ENCODE data around the gene UNC5B.
A peak's percentile ranks its signal among the peaks of the same experiment; 100 is the strongest.

The UNC5B gene

DNA sequence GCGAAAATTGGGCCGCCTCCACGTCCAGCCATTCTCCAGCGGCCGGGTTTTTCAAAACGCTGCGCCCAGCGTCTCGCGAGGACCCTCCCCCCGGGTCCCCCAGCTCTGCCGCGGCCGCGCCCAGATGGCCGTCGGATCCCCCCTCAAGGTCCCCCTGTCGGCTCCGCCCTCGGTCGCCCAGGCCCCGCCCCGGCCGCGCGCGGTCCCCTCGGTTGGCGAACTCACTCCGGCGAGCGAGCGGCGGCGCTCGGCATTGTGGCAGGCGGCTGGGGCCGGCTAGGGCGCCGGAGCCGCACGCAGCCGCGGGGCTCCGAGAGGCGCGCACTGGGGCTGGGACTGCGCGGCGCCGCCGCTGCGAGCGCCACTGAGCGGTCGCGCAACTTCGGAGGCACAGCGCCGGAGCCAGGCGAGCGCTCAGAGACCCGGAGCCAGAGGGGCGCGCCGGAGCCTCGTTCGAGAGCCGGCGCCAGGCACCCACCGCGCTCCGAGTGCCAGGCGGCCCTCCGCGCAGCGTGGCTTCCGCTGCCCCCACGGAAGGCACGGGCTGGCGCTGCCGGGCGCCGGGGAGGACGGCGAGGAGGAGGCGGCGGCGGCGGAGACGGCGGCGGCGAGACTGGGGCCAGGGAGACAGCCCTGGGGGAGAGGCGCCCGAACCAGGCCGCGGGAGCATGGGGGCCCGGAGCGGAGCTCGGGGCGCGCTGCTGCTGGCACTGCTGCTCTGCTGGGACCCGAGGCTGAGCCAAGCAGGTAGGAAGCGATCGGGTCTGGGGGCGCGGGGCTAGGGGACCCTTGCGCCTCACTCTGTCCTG, at the start of gene UNC5B:
TSS of gene UNC5B (plus strand) at position 253 of the 809 bp plus-strand sequence. CDS start at position 669, 416 bp downstream.
- DNase-seq (ENCODE audit: low read depth in 3 of 3), result peak; percentile 30 to 51 (median 38)

GRCh38 chr10:71173466-71173865, 38.9 kb upstream of the UNC5B start:
- DNase-seq (ENCODE audit: low read depth in 3 of 3), result no peak

GRCh38 chr10:71176661-71177060, 35.7 kb upstream of the UNC5B start:
- no peak for DNase-seq (ENCODE audit: low read depth in 3 of 3)

DNA sequence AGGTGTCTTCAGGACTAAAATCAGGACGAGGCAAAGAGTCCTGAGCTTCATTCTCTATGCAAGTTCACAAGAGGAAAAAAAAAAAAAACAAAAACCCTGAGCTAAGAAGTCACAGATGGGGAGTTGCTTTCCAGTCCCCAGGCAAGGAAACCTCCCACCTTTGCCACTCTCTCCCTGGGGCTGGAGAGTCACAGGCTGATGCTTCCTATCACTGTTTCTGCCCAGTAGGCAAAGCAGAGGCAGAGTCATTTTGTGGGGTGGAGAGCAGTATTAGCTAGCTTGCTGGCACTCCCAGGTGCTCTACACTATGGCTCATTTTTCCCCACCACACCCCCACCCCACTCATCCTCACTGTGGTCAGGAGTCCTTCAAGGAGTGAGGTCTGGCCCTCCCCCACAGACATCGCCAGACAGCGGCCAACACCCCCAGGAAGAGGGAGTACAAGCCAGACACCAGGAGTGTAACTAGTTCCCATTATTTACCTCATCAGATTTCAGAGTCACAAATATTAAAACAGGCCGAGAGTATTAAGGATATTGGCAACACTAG, 34.6 kb upstream of the UNC5B start:
- DNase-seq (ENCODE audit: low read depth in 3 of 3), result no peak

GRCh38 chr10:71178880-71179279, 33.5 kb upstream of the UNC5B start:
- DNase-seq (ENCODE audit: low read depth in 3 of 3), result no peak

DNA sequence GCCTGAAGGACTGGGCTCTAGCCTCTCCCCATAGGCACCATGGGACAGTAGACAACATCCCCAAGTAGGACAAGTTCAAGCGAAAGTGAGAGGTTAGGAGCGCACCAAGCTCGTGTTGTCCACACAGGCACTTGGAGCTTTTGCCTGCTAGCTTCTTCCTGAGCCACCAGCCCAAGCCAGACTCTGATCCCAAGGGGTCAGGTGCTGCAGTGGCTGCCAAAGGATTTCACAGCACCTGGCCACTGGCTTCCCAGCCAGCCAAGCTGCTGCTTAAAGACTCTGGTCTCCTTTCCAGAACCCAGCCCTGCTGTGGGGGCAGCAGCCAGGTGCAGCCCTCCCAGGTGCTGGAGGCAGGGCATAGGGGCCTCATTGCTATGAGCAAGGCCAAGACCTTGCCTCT, 33.0 kb upstream of the UNC5B start:
- no peak for DNase-seq (ENCODE audit: low read depth in 3 of 3)

- DNase-seq (ENCODE audit: low read depth in 3 of 3), result no peak
These were observed 27.9 kb upstream of the UNC5B start for GRCh38 chr10:71184421-71184820.

DNA sequence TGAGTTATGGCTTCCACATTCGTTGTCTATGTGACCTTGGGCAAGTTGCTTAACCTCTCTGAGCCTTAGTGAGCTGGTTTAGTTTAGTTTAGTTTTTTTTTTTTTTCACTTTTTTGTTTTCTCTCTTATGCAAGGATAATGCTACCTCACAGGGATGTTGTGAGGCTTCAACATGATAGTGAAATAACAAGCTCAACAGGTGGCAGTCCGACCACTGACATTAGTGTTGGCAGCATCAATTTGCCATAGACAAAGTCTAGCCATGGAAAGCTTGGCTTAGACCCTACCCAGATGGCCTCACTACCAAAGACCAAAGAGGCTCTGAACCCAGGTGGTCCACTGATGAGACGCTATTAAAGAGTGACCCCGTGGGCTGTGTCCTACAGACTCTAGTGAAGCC, 27.2 kb upstream of the UNC5B start:
- DNase-seq (ENCODE audit: low read depth in 3 of 3), result no peak

DNA sequence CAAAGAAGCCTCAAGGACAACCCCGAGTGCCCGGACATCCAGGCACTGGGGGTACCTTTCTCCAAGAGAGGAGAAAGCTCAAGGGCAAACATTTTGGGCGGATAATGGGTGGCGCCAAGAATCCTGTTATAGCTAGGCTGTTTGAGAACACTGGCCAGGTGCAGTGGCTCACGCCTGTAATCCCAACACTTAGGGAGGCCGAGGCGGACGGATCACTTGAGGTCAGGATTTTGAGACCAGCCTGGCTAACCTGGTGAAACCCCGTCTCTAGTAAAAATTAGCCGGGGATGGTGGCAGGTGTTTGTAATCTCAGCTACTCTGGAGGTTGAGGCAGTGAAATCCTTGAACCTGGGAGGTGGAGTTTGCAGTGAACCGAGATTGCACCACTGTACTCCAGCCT, 25.2 kb upstream of the UNC5B start:
- no peak for DNase-seq (ENCODE audit: low read depth in 3 of 3)

DNA sequence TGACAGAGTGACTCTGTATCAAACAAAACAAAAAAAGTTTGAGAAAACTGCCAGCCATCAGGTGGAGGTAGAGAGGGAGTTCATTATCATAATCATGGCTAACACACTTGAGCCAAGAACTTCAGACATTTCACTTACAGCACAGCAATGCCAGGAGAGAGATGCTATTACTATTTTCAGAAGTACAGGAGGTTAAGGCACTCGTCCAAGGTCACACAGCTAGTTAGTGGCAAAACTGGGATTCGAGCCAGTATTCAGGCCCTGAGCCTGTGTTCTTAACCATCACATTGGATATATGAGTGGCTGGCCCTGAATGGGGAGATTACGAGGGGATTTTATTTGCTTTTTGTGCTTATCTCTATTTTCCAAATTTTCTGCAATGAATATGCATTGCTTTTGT, 24.8 kb upstream of the UNC5B start:
- no peak for DNase-seq (ENCODE audit: low read depth in 3 of 3)

DNA sequence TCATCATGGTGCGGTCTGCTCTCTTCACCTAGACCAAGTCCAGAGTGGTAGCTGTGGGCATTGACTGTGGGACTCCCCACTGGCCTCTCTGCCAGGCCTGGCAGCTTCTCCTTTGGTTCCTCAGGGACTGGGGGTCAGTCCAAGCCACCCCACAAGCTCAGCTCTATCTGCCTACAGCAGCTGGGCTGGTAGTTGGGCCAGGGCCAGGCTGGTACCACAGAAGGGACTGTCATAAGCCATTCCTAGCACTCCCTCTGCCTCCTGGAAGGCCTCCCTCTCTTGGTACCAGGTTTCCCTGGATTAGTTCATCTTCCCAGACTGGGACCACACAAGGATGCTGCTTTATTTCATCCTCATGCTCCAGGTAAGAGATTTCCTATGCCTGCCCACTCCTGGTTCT, 24.2 kb upstream of the UNC5B start:
- DNase-seq (ENCODE audit: low read depth in 3 of 3), result no peak

DNA sequence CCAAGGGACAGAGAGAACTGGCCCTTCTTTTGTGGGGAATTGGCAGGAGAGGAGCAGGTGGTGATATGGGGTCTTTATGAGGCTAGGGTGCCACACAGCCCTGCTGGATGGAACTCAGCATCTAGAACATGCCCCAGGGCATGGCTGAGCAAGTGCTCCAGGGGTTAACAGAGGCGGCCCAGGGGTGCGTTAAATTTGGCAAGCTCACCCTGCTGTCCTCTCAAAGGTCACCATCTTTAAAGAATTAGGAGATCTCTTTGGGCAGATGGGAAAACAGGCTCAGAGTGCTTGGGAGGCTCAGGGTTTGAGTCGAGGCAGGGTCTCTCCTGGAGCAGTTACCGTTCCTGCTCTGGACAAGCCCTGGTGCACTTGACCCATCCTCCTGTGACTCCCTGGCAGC, 21.4 kb upstream of the UNC5B start:
- DNase-seq (ENCODE audit: low read depth in 3 of 3), result no peak

DNA sequence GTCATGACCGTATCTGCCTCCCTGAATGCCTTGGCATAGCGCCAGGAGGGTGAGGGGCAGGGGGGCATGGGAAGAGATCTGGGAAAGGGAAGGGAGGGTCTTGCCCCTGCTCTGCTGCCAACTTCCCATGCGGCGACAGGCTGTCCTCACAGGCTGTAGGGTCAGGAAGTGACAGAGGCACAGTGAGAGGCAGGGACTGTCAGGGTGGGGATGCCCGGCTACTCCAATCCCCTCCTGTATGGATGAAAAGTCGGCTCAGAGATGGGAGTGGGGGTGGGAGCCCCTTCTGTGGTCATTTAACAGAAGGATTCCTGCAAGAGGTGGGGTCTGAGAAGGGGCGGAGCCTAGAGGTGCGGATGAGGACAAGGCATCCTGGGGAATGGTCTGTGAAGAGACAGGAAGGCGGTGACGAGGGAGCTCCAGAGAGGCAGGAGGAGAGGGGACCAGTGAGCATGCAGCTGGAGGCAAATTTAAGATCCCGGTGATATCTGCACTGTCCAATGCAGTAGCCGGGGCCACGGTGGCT, 20.8 kb upstream of the UNC5B start:
- no peak for DNase-seq (ENCODE audit: low read depth in 3 of 3)

GRCh38 chr10:71193516-71193915, 18.9 kb upstream of the UNC5B start:
- DNase-seq (ENCODE audit: low read depth in 3 of 3), result no peak

- DNase-seq (ENCODE audit: low read depth in 3 of 3), result no peak
These were observed 14.4 kb upstream of the UNC5B start for GRCh38 chr10:71197955-71198354.

DNA sequence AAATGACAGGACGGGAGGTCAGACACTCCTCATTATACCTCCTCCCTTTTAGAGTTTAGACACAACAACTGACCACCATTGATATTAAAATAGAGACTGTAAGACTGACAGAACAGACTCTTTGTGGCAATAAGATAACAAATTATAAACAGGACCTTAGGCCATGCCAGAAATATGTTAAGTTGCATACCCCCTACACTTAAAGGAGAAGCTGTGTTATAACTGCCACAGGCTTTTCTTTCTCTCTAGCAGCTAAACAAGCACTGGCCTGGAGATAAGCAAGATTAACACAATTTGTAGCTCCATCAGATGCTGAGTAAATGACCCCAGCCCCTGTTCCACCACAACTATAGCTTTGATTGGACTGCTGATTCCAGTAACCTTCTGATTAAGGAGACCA, 10.5 kb upstream of the UNC5B start:
- no peak for DNase-seq (ENCODE audit: low read depth in 3 of 3)

- no peak for DNase-seq (ENCODE audit: low read depth in 3 of 3)
These were observed 10.1 kb upstream of the UNC5B start for GRCh38 chr10:71202314-71202713.

GRCh38 chr10:71203124-71203523, 9.2 kb upstream of the UNC5B start:
- DNase-seq (ENCODE audit: low read depth in 3 of 3), result no peak

DNA sequence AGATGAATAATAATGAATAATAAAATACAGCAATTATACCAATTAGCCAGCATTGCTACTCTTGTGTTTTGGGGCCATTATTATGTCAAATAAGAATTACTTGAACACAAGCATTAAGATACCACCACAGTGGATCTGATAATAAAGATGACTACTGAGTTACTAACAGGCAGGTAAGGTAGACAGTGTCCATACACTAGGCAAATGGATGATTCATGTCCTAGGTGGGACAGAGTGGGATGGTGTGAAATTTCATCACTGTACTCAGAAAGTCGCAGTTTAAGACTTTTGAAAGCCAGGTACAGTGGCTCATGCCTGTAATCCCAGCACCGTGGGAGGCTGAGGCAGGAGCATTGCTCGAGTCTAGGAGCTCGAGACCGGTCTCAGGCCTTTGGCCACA, 8.7 kb upstream of the UNC5B start:
- DNase-seq (ENCODE audit: low read depth in 3 of 3), result no peak

DNA sequence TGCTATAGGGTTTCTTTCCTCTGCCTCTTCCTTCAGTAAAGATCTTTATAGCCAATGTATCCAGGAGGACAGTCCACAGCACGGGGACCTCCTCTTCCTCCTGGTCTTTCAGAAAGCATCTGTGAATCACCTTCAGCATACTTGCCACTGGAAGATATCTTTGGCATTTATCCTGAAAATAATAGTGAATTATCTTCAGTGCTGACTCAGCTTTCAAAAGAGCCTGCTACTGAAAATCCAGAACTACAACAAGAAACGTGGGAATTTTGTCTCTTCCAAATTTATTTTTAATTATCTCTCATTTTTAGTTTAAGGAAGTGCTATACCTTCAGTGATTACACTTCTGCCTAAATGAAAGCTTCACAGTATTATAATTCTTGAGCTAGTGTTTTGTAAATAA, 7.6 kb upstream of the UNC5B start:
- no peak for DNase-seq (ENCODE audit: low read depth in 3 of 3)

DNA sequence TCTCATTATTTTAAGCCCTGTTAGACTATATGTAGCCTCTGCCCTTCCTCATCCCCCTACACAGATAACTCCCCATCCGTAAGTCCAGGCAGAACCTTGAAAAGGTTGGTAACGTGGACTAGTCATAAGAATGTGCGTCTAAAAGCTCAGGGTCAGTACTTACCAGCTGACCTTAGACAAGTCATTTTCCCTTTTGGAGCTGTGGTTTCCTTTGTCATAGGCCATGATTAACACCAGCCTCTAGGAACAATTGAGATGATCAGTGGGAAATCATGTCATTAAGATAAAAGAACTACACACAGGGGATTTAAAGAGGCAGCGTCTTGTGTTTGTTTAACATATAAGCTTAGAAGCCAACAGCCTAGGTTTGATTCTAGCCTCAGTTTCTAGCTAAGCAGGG, 6.9 kb upstream of the UNC5B start:
- no peak for DNase-seq (ENCODE audit: low read depth in 3 of 3)

- DNase-seq (ENCODE audit: low read depth in 3 of 3), result no peak
These were observed 5.5 kb upstream of the UNC5B start for GRCh38 chr10:71206911-71207310.

GRCh38 chr10:71207578-71207977, 4.8 kb upstream of the UNC5B start:
- no peak for DNase-seq (ENCODE audit: low read depth in 3 of 3)

GRCh38 chr10:71209352-71209715, 3.0 kb upstream of the UNC5B start:
- no peak for DNase-seq (ENCODE audit: low read depth in 3 of 3)
